ENCODE measurements around the gene OR4D1. TPM values are rescaled to one million over a fixed set of nuclear protein-coding genes. Genes with fewer than 3 reads are reported as not detected.

OR4D1 gene
- total RNA-seq, 1 experiment from 2014 or later = not detected

DNA sequence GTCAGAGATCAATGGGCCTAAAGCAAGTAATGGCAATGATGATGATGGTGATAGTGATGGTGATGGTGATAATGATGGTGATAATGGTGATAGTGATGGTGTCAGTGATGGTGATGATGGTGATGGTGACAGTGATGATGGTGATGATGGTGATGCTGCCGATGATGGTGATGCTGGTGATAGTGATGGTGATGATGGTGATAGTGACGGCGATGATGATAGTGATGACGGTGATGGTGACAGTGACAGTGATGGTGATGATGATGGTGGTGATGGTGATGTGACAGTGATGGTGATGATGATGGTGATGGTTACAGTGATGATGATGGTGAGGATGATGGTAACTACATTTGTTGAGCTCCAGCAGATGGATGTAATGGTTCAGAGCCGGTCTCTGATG lies 30.8 kb upstream of the OR4D1 start:
- H3K4me1 ChIP-seq (ENCODE audit: insufficient read depth, low read length, poor library complexity, severe bottlenecking) = no peaks in the 10 kb centered on the region
- POLR2A ChIA-PET (ENCODE audit: low non-redundant PET) = no interaction called here
- CTCF ChIA-PET = no interaction called here
- DNase-seq (ENCODE audit: low spot score) = no peak
- H3K27ac ChIP-seq (ENCODE audit: low read depth, low read length, poor library complexity, severe bottlenecking) = no peak overlapping the region
- H3K36me3 ChIP-seq (ENCODE audit: insufficient read depth, low read length, poor library complexity, severe bottlenecking) = no peaks in the 10 kb centered on the region
- H3K9me3 ChIP-seq (ENCODE audit: low read depth, low read length, poor library complexity, severe bottlenecking) = no peaks in the 10 kb centered on the region
- TF ChIP-seq, protein P1, sequence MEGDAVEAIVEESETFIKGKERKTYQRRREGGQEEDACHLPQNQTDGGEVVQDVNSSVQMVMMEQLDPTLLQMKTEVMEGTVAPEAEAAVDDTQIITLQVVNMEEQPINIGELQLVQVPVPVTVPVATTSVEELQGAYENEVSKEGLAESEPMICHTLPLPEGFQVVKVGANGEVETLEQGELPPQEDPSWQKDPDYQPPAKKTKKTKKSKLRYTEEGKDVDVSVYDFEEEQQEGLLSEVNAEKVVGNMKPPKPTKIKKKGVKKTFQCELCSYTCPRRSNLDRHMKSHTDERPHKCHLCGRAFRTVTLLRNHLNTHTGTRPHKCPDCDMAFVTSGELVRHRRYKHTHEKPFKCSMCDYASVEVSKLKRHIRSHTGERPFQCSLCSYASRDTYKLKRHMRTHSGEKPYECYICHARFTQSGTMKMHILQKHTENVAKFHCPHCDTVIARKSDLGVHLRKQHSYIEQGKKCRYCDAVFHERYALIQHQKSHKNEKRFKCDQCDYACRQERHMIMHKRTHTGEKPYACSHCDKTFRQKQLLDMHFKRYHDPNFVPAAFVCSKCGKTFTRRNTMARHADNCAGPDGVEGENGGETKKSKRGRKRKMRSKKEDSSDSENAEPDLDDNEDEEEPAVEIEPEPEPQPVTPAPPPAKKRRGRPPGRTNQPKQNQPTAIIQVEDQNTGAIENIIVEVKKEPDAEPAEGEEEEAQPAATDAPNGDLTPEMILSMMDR (conservative IDR thresholded peaks at IDR 0.05; ENCODE audit: low read depth, low read length) = no peak
- no peak for TF ChIP-seq EZH2 (IDR thresholded peaks at IDR 0.05; ENCODE audit: borderline replicate concordance, low read depth, low read length, poor library complexity, severe bottlenecking)
- peaks cover 14% of the 10 kb centered on the region for H3K27me3 ChIP-seq (replicated peaks; ENCODE audit: insufficient read depth, low read depth, low read length, poor library complexity)
- BruUV-seq (replicated peaks) = no TSS peak
- intact Hi-C loops (cut with micrococcal nuclease; ENCODE audit: unreplicated experiment) = loop anchor here (10.0 kb wide), 1 partner anchor 363 kb away; no protein-coding TSS in a partner anchor
- H3K4me3 ChIP-seq (ENCODE audit: low read depth, low read length, poor library complexity, severe bottlenecking) = no peak overlapping the region

DNA sequence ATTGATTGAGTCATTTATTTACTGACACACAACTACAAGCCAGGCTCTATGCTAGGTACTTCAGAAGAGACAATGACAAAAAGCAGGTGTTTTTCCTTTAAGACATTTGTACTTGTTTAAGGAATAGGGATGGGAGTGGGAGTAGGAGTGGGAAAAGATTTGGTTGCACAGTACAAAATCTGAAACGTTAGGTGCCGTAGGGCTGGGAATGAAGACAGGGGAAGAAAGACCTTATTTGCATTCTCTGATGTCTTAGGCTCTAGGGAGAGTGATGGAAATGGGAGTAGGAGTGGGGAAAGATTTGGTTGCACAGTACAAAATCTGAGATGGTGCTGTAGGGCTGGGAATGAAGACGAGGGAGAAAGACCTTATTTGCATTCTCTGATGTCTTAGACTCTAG lies 28.7 kb upstream of the OR4D1 start:
- POLR2A ChIA-PET (ENCODE audit: low non-redundant PET) = no interaction called here
- Histone ChIP-seq H3K9me3 (ENCODE audit: low read depth, low read length, poor library complexity, severe bottlenecking) (no peaks in the 10 kb centered on the region), H3K4me1 (ENCODE audit: insufficient read depth, low read length, poor library complexity, severe bottlenecking) (no peaks in the 10 kb centered on the region), H3K36me3 (ENCODE audit: insufficient read depth, low read length, poor library complexity, severe bottlenecking) (no peaks in the 10 kb centered on the region), H3K27ac (ENCODE audit: low read depth, low read length, poor library complexity, severe bottlenecking) (no peak overlapping the region), H3K27me3 (replicated peaks; ENCODE audit: insufficient read depth, low read depth, low read length, poor library complexity) (peaks cover 26% of the 10 kb centered on the region), H3K4me3 (ENCODE audit: low read depth, low read length, poor library complexity, severe bottlenecking) (no peak overlapping the region)
- TF ChIP-seq, protein P1 (conservative IDR thresholded peaks at IDR 0.05; ENCODE audit: low read depth, low read length) = no peak
- TF ChIP-seq EZH2 (IDR thresholded peaks at IDR 0.05; ENCODE audit: borderline replicate concordance, low read depth, low read length, poor library complexity, severe bottlenecking) = no peak
- no TSS peak for BruUV-seq (replicated peaks)
- DNase-seq (ENCODE audit: low spot score) = no peak
- CTCF ChIA-PET = no interaction called here
- intact Hi-C loops (cut with micrococcal nuclease; ENCODE audit: unreplicated experiment) = loop anchor here (10.0 kb wide), 1 partner anchor 365 kb away; no protein-coding TSS in a partner anchor

DNA sequence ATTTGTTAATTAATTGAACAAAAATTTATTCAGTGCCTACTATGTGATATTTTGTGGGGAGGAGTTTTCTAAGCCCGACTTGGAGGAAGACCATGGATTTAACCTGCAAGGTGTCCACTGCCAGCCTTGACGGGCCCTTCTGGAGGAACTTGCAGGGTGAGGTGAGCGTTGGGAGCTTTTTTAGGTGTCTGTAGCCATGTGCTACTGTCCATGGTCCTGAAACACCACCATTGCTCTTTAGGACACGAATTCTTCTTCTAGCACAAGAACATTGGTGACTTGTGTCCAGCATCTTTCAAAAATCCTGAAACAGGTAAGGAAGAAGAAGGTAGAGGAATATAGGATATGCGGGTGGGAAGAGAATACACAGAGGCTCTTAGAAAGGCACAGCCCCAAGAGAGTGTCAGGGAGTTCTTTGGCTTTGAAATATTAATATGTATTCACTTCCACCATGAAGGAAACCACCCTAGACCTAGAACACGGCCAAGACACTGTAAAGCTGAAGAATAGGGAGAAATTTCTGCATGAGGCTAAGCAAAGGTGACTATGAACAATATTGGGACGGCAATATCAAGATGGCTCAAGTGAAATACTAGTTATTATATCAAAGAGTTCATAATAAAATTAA lies 27.9 kb upstream of the OR4D1 start:
- no TSS peak for BruUV-seq (replicated peaks)
- intact Hi-C loops (cut with micrococcal nuclease; ENCODE audit: unreplicated experiment) = loop anchor here (5.0 kb wide), 2 partner anchors 52 to 327 kb away; no protein-coding TSS in a partner anchor
- Histone ChIP-seq H3K9me3 (ENCODE audit: low read depth, low read length, poor library complexity, severe bottlenecking) (no peaks in the 10 kb centered on the region), H3K36me3 (ENCODE audit: insufficient read depth, low read length, poor library complexity, severe bottlenecking) (no peaks in the 10 kb centered on the region), H3K27me3 (replicated peaks; ENCODE audit: insufficient read depth, low read depth, low read length, poor library complexity) (peaks cover 32% of the 10 kb centered on the region), H3K4me3 (ENCODE audit: low read depth, low read length, poor library complexity, severe bottlenecking) (no peak overlapping the region), H3K4me1 (ENCODE audit: insufficient read depth, low read length, poor library complexity, severe bottlenecking) (no peaks in the 10 kb centered on the region), H3K27ac (ENCODE audit: low read depth, low read length, poor library complexity, severe bottlenecking) (no peak overlapping the region)
- CTCF ChIA-PET = no interaction called here
- POLR2A ChIA-PET (ENCODE audit: low non-redundant PET) = no interaction called here
- peak; percentile 62 for DNase-seq (ENCODE audit: low spot score)
- TF ChIP-seq, protein P1 (conservative IDR thresholded peaks at IDR 0.05; ENCODE audit: low read depth, low read length) = no peak
- no peak for TF ChIP-seq EZH2 (IDR thresholded peaks at IDR 0.05; ENCODE audit: borderline replicate concordance, low read depth, low read length, poor library complexity, severe bottlenecking)
